ENCODE data around the gene CAMK1D. TPM values are rescaled to one million over a fixed set of nuclear protein-coding genes. Genes with fewer than 3 reads are reported as not detected.

The CAMK1D gene
- total RNA-seq, 2 experiments from 2014 or later: 19.0 to 25.6 TPM

DNA sequence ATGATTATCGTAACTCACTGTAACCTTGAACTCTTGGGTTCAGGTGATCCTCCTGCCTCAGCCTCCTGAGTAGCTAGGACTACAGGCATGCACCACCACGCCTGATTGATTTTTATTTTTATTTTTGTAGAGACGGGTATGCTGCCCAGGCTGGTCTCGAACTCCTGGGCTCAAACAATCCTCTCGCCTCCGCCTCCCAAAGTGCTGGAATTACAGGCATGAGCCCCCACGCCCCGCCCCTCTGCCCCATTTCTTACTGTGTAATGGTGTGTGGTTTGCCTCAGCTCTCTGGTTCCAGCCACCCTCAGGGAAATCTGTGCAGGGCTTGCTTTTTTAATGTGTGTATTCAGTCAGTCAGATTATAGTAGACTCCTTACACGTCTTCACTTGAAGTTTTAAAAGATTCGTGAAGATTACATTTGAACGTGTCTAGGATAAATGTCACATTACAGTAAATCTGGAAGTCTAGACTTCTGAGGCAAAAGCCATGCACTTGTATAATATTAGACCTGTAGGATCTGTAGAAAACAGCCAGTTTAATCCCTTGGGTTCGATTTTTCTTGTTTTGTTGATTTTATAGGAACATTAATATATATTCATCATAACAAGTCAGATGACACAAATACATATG, 276.2 kb downstream of the CAMK1D start:
- Histone ChIP-seq H4K20me1 (ENCODE audit: insufficient read depth, low read length) (no peaks in the 10 kb centered on the region), H3K27ac (ENCODE audit: low read depth, low read length, poor library complexity, severe bottlenecking) (no peak overlapping the region), H3K9me3 (ENCODE audit: low read length) (no peaks in the 10 kb centered on the region), H3K4me3 (ENCODE audit: low read depth, low read length, poor library complexity, severe bottlenecking) (no peak overlapping the region), H3K79me2 (ENCODE audit: insufficient read depth, low read depth, low read length) (no peaks in the 10 kb centered on the region), H3K4me1 (ENCODE audit: insufficient read depth, low read length, poor library complexity, severe bottlenecking) (no peaks in the 10 kb centered on the region), H2AFZ (ENCODE audit: low read length) (no peak overlapping the region), H3K36me3 (ENCODE audit: insufficient read depth, low read length) (no peaks in the 10 kb centered on the region), H3K9me2 (ENCODE audit: insufficient read depth, low read length) (no peaks in the 10 kb centered on the region), H3K4me2 (ENCODE audit: low read length) (no peak overlapping the region)
- TF ChIP-seq, protein P1, sequence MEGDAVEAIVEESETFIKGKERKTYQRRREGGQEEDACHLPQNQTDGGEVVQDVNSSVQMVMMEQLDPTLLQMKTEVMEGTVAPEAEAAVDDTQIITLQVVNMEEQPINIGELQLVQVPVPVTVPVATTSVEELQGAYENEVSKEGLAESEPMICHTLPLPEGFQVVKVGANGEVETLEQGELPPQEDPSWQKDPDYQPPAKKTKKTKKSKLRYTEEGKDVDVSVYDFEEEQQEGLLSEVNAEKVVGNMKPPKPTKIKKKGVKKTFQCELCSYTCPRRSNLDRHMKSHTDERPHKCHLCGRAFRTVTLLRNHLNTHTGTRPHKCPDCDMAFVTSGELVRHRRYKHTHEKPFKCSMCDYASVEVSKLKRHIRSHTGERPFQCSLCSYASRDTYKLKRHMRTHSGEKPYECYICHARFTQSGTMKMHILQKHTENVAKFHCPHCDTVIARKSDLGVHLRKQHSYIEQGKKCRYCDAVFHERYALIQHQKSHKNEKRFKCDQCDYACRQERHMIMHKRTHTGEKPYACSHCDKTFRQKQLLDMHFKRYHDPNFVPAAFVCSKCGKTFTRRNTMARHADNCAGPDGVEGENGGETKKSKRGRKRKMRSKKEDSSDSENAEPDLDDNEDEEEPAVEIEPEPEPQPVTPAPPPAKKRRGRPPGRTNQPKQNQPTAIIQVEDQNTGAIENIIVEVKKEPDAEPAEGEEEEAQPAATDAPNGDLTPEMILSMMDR (conservative IDR thresholded peaks at IDR 0.05; ENCODE audit: low read length): no peak
- no peak for TF ChIP-seq EZH2phosphoT487 (IDR thresholded peaks at IDR 0.05; ENCODE audit: borderline replicate concordance, low read depth, low read length)
- BruUV-seq (replicated peaks): no TSS peak
- ChIA-PET CTCF (ENCODE audit: unreplicated experiment) (no interaction called here), POLR2A (interaction anchor here (0.7 to 1.1 kb wide), 2 partner anchors 21 to 1252 kb away, joined by 3 read pairs; no protein-coding TSS in a partner anchor)
- no peak for DNase-seq (ENCODE audit: low spot score)
- intact Hi-C loops (cut with micrococcal nuclease; ENCODE audit: unreplicated experiment): no loop called here

DNA sequence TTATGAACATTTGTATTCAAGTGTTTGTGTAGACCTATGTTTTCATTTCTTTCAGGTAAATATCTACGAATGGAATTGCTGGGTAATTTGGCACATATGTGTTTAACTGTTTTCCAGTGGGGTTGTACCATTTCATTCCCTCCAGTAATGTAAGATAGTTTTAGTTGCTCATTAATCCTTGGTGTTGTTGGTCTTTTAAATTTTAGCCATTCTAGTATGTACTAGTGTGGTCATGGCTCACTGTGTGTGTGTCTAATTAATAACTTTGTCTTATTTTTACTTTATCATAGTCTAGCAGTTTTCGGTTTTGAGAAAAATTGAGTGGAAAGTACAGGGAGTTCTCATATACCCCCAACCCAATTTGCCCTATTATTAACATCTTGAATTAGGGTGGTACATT, 278.8 kb downstream of the CAMK1D start:
- ChIA-PET CTCF (ENCODE audit: unreplicated experiment) (no interaction called here), POLR2A (interaction anchor here (0.6 kb wide), 1 partner anchor 70 kb away, joined by 3 read pairs; no protein-coding TSS in a partner anchor)
- no peak for TF ChIP-seq EZH2phosphoT487 (IDR thresholded peaks at IDR 0.05; ENCODE audit: borderline replicate concordance, low read depth, low read length)
- TF ChIP-seq, protein P1 (conservative IDR thresholded peaks at IDR 0.05; ENCODE audit: low read length): no peak
- no peak overlapping the region for H2AFZ ChIP-seq (ENCODE audit: low read length)
- H3K9me2 ChIP-seq (ENCODE audit: insufficient read depth, low read length): no peaks in the 10 kb centered on the region
- no peaks in the 10 kb centered on the region for H3K4me1 ChIP-seq (ENCODE audit: insufficient read depth, low read length, poor library complexity, severe bottlenecking)
- no peak for DNase-seq (ENCODE audit: low spot score)
- H3K4me3 ChIP-seq (ENCODE audit: low read depth, low read length, poor library complexity, severe bottlenecking): no peak overlapping the region
- no peaks in the 10 kb centered on the region for H4K20me1 ChIP-seq (ENCODE audit: insufficient read depth, low read length)
- no peaks in the 10 kb centered on the region for H3K79me2 ChIP-seq (ENCODE audit: insufficient read depth, low read depth, low read length)
- H3K9me3 ChIP-seq (ENCODE audit: low read length): no peaks in the 10 kb centered on the region
- no TSS peak for BruUV-seq (replicated peaks)
- H3K4me2 ChIP-seq (ENCODE audit: low read length): no peak overlapping the region
- H3K36me3 ChIP-seq (ENCODE audit: insufficient read depth, low read length): no peaks in the 10 kb centered on the region
- H3K27ac ChIP-seq (ENCODE audit: low read depth, low read length, poor library complexity, severe bottlenecking): no peak overlapping the region
- intact Hi-C loops (cut with micrococcal nuclease; ENCODE audit: unreplicated experiment): no loop called here

DNA sequence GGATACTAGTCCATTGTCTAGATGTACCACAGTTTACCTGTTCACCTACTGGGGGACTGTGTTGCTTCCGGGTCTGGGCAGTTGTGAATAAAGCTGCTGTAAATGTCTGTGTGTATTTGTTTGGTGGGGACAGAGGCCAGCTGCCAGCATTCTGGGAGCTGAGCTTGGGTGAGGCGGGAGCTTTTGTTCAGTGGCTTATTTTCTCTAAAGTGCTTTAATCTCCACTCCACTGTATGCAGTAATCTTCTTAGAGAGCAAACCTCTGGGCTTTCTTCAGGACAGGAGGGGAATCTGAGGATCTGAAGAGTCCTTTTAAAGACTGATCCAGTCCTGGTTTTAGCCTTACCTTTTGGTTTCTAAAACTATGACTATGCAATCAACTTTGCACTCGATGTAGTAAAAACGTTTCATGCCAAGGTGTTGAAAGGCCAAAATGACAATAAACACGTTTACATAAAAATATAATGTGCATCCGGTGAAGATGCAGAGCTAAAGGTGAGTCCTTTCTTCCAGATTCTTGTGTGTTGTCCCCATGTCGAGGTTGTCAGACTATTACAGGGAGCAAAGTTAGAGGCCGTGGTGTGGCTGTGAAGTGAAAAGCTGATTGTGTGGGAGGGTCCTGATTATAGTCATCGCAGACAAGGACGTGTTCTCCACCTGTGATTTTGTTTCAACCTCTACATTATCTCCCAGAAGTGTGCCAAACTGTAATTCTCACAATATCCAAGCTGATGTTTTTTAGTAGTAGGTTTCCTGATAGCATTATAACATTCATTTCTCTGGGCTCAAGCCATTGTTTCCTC, 279.8 kb downstream of the CAMK1D start:
- Histone ChIP-seq H3K79me2 (ENCODE audit: insufficient read depth, low read depth, low read length) (no peaks in the 10 kb centered on the region), H3K27ac (ENCODE audit: low read depth, low read length, poor library complexity, severe bottlenecking) (no peak overlapping the region), H3K9me3 (ENCODE audit: low read length) (no peaks in the 10 kb centered on the region), H3K36me3 (ENCODE audit: insufficient read depth, low read length) (no peaks in the 10 kb centered on the region), H3K4me1 (ENCODE audit: insufficient read depth, low read length, poor library complexity, severe bottlenecking) (no peaks in the 10 kb centered on the region), H3K9me2 (ENCODE audit: insufficient read depth, low read length) (no peaks in the 10 kb centered on the region), H4K20me1 (ENCODE audit: insufficient read depth, low read length) (no peaks in the 10 kb centered on the region), H2AFZ (ENCODE audit: low read length) (no peak overlapping the region), H3K4me2 (ENCODE audit: low read length) (no peak overlapping the region), H3K4me3 (ENCODE audit: low read depth, low read length, poor library complexity, severe bottlenecking) (no peak overlapping the region)
- TF ChIP-seq EZH2phosphoT487 (IDR thresholded peaks at IDR 0.05; ENCODE audit: borderline replicate concordance, low read depth, low read length): no peak
- TF ChIP-seq, protein P1 (conservative IDR thresholded peaks at IDR 0.05; ENCODE audit: low read length): no peak
- BruUV-seq (replicated peaks): no TSS peak
- CTCF ChIA-PET (ENCODE audit: unreplicated experiment): no interaction called here
- intact Hi-C loops (cut with micrococcal nuclease; ENCODE audit: unreplicated experiment): no loop called here
- POLR2A ChIA-PET: interaction anchor here (1.0 kb wide), 1 partner anchor 11 kb away, joined by 3 read pairs; no protein-coding TSS in a partner anchor
- DNase-seq (ENCODE audit: low spot score): no peak

Measured in OCI-LY7 (cell line).